Lower leg skin (tissue), 4 donors: ENCODE results near the gene ENDOV. TPM values are rescaled to one million over a fixed set of nuclear protein-coding genes. Genes with fewer than 3 reads are reported as not detected.

Experiments
- DNase-seq, 2 donors: peaks; one replicate each; pipeline ENCODE4 v3.0.0-alpha.2; 2019; ENCODE audit warnings: low spot score in 2 of 2
- H3K4me3 ChIP-seq: fragments of 200-600 bp; sonication (generic); 2 replicates; pipeline ENCODE4 v1.5.1; 2017; ENCODE audit warnings: mild to moderate bottlenecking, low read depth; ENCODE audit not compliant: poor library complexity, severe bottlenecking
- POLR2A ChIP-seq, 2 donors: fragments of 450-650 bp; IDR thresholded peaks; one replicate each; pipeline ENCODE4 v1.6.1; 2016 to 2017; ENCODE audit warnings: antibody characterized with exemption in 2 of 2, mild to moderate bottlenecking in 1 of 2, moderate library complexity in 1 of 2
- WGBS, 2 donors: methylation state at CpG; one replicate each; pipeline ENCODE4 v1.1.5; 2018; 5-methylcytosine and 5-hydroxymethylcytosine counted together
- intact Hi-C: fragments of 100-400 bp; cut with DNase I; formaldehyde crosslinking; loops from one replicate; pipeline ENCODE4 v1.15.0; 2023; ENCODE audit warnings: low total_unique reads
- total RNA-seq, 4 donors: library from RNA; depleted of rRNA; stranded (reverse); fragments of >200 nt; gene quantifications; one replicate each; pipeline ENCODE4 v1.1.0, GENCODE V29; 2016
- TF ChIP-seq, protein P1 (sequence below), 3 donors: fragments of 450-650 bp; IDR thresholded peaks; one replicate each; pipeline ENCODE4 v1.5.1; 2016; ENCODE audit warnings: antibody characterized with exemption in 3 of 3, mild to moderate bottlenecking in 3 of 3, moderate library complexity in 2 of 3

The ENDOV gene
- total RNA-seq, 4 donors from 2014 or later, result 13.7 to 26.8 (median 21.3) TPM

DNA sequence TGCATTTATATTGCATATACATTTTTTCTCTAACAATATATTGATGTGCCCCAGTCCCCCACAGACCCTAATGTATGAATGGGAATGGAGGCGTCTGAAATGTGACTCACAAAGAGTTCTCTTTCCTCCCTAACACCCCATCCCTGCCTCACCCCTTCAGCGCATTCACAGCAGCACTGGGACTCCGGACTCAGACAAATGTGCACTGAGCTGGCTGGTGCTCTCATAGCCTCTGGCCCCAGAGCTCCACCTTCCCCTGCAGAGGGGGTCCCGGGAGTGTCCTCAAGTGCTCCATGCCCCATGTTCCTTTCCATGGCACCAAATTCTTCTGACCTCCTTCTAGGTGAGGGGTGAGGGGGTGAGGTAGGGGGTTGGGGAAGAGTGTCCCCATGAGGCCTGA, 40.8 kb downstream of the ENDOV start:
- WGBS, 2 donors, result 35 to 39% methylated on average over 4 of the region's 4 CpGs
- no peak for TF ChIP-seq POLR2A (IDR thresholded peaks at IDR 0.05)
- TF ChIP-seq, protein P1, sequence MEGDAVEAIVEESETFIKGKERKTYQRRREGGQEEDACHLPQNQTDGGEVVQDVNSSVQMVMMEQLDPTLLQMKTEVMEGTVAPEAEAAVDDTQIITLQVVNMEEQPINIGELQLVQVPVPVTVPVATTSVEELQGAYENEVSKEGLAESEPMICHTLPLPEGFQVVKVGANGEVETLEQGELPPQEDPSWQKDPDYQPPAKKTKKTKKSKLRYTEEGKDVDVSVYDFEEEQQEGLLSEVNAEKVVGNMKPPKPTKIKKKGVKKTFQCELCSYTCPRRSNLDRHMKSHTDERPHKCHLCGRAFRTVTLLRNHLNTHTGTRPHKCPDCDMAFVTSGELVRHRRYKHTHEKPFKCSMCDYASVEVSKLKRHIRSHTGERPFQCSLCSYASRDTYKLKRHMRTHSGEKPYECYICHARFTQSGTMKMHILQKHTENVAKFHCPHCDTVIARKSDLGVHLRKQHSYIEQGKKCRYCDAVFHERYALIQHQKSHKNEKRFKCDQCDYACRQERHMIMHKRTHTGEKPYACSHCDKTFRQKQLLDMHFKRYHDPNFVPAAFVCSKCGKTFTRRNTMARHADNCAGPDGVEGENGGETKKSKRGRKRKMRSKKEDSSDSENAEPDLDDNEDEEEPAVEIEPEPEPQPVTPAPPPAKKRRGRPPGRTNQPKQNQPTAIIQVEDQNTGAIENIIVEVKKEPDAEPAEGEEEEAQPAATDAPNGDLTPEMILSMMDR (IDR thresholded peaks at IDR 0.05), result no peak
- no peak for DNase-seq
- H3K4me3 ChIP-seq, result no peak overlapping the region
- intact Hi-C loops, result no loop called here

DNA sequence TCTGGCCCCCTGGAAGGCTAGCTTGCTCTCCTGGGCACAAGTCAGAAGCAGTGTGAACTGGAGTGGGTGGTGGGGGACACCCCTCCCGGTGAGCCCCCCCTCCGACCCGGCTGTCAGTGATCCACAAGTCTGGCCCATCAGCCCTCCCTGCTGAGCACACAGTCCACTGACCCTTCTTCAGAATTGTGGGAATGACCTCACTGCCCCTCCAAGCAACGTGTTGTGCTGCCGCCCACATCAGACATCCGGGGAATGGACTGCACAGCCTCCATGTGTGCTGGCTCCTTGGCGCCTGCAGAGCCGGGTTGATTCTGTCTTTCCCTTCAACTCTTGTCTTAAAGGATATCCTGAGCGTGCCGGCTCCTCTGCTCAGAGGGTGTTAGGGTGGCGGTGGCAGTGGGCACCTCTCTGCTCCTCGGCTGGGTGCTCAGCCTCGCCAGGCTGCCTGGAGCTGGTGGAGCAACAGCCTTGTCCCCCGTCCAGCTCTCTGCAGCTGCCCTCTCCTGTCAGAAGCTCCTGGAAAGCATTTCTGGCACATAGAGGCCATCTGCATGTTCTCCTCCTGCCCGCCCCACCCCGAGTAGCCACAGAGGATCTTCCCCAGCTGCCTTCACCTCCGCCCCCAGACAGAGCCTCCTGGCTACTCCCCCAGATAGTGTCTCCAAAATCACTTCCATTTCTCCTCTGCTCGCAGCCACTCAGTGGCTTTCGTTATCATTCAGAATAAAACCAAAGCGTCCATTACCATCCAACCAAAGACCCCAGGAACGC, 41.7 kb downstream of the ENDOV start:
- intact Hi-C loops, result no loop called here
- TF ChIP-seq, protein P1 (IDR thresholded peaks at IDR 0.05), result no peak
- TF ChIP-seq POLR2A (IDR thresholded peaks at IDR 0.05), result no peak
- no peak overlapping the region for H3K4me3 ChIP-seq

DNA sequence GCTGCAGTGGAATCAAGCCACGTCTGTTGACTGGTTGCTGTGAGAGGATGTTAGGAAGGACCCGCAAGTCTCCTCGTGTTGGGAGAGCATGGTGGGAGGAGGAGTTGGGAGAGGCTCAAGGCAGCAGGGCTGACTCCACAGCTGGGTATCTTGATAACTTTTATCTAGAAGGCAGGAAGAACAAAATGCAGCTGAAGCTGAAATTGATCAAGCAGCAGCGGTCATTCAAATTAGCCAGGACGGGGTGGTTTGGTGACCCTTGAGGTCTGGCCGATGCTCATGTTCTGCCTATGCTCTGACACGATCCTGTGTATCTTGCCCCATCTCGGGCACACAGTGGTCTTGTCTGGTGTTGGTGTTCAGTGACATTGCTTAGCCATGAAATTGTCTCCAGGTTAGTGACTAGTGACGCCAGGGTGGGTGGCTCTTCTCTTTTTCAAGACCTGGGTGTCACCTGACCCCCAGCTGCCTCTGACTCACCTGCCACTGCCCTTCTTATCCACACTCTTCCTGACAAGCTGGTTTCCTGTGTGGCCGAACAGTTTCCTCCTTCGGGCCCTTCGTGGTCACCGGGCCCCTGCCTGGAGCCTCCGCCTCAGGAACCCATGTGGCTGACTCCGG, 42.4 kb downstream of the ENDOV start:
- no peak for DNase-seq
- 68 to 70% methylated on average over 15 of the region's 15 CpGs for WGBS, 2 donors
- intact Hi-C loops, result no loop called here
- no peak overlapping the region for H3K4me3 ChIP-seq
- TF ChIP-seq, protein P1 (IDR thresholded peaks at IDR 0.05), result no peak
- TF ChIP-seq POLR2A (IDR thresholded peaks at IDR 0.05), result no peak

More for the DNA sequence above, 41.7 kb downstream of the ENDOV start:
- DNase-seq, result no peak
- 63 to 72% methylated on average over 21 of the region's 21 CpGs for WGBS, 2 donors

DNA sequence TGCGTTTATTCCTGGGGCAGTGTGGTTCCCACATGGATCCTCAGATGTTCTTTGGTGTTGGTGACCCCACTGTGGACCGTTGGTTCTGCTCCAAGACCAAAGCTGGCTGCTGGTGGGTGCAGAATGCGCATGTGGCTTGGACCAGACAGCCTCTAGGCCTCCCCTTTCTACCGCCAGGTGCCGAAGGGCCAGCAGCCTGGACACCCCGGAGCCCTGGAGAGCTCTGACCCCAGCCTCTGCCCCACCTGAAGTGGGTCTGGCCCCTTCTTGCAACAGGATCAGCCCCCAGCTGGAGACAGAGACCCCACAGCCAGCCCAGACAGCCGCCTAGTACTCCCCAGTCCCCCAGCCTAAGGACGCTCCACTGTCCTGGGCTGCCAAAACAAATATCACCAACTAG, 43.0 kb downstream of the ENDOV start:
- intact Hi-C loops, result no loop called here

DNA sequence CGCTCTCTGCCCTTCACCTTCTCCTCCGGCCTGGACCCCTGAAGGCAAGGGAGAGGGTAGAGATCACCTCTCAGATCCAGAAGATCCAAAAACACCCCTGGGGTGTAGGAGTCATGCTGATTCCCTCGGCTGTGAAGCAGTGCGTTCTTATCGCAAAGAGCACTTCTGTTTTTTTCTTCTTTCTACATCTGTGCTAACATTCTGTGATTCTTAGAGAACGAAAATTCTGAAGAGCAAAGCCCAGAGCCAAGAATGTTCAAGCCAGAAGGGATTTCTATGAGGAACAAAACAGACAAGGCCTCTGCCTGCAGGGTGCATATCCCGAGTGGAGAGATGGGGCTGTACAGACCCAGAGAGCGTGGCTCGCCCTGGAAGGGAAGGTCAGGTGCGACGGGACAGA, 44.3 kb downstream of the ENDOV start:
- no peak for DNase-seq
- H3K4me3 ChIP-seq, result no peak overlapping the region
- TF ChIP-seq, protein P1 (IDR thresholded peaks at IDR 0.05), result no peak
- TF ChIP-seq POLR2A (IDR thresholded peaks at IDR 0.05), result no peak
- 75 to 77% methylated on average over 11 of the region's 11 CpGs for WGBS, 2 donors
- intact Hi-C loops, result no loop called here

More for the DNA sequence above, 43.0 kb downstream of the ENDOV start:
- no peak for TF ChIP-seq POLR2A (IDR thresholded peaks at IDR 0.05)
- TF ChIP-seq, protein P1 (IDR thresholded peaks at IDR 0.05), result no peak
- 88 to 90% methylated on average over 8 of the region's 8 CpGs for WGBS, 2 donors
- H3K4me3 ChIP-seq, result no peak overlapping the region
- no peak for DNase-seq
